GM23338 (cell line): ENCODE results near the gene PCNT.

ENCODE experiments used
- CREB1 ChIP-seq: fragments of 250-450 bp; sonication (Bioruptor Pico); IDR thresholded peaks from 2 replicates; pipeline ENCODE4 v1.5.0; 2020; ENCODE audit warnings: low read depth, mild to moderate bottlenecking, moderate library complexity
- ETS1 ChIP-seq: IDR thresholded peaks from 2 replicates; pipeline ENCODE4 v1.6.1; 2016; ENCODE audit warnings: antibody characterized with exemption
- EZH2 ChIP-seq: fragments of 200-600 bp; sonication (generic); IDR thresholded peaks from one replicate; pipeline ENCODE4 v1.8.0; 2017; ENCODE audit warnings: antibody characterized with exemption, mild to moderate bottlenecking, low read depth; ENCODE audit not compliant: unreplicated experiment
- POLR2AphosphoS5 ChIP-seq: IDR thresholded peaks from 2 replicates; pipeline ENCODE4 v1.6.1; 2016; ENCODE audit warnings: antibody characterized with exemption, low read depth
- STAT1 ChIP-seq: IDR thresholded peaks from one replicate; pipeline ENCODE4 v1.6.1; 2016; ENCODE audit warnings: antibody characterized with exemption; ENCODE audit not compliant: unreplicated experiment
- ZNF114 ChIP-seq: fragments of 250-450 bp; sonication (Bioruptor Pico); IDR thresholded peaks from 2 replicates; pipeline ENCODE4 v1.5.0; 2020; ENCODE audit warnings: mild to moderate bottlenecking, moderate library complexity
- TF ChIP-seq, protein P1 (sequence below), 2 experiments: fragments of 200-600 bp in 1 of 2; sonication (generic) in 1 of 2; conservative IDR thresholded peaks; 2 replicates each; pipeline versions ENCODE4 v1.5.1 to v1.6.1; 2016 to 2017; ENCODE audit warnings: antibody characterized with exemption in 2 of 2, low read depth in 2 of 2, mild to moderate bottlenecking in 2 of 2, moderate library complexity in 1 of 2
- TF ChIP-seq, protein P2 (sequence below): IDR thresholded peaks from one replicate; pipeline ENCODE4 v1.6.1; 2018; ENCODE audit warnings: antibody characterized with exemption; ENCODE audit not compliant: unreplicated experiment

DNA sequence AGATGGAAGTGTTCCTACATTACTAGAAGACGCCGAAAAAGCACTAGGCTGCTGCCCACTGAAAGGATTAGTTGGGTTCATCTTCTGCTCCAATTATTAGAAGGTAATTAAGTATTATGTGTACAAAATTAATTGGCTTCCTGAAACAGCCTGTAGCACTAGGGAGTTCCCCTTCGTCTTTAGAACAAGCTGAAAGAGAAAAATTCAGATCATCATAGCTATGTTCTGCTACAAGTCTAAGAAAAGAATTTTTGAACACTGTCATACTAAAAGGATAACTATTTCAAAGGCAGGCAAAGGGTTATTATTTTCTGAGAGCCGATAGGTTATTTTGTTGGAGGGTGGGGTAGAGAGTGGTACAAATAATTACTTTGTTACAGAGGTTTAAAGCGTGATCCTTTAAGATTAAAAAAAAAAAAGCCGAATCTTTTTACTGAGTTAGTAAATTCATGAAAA, 38.7 kb upstream of the PCNT start, which contains the start of gene MCM3AP:
- TF ChIP-seq, protein P1, sequence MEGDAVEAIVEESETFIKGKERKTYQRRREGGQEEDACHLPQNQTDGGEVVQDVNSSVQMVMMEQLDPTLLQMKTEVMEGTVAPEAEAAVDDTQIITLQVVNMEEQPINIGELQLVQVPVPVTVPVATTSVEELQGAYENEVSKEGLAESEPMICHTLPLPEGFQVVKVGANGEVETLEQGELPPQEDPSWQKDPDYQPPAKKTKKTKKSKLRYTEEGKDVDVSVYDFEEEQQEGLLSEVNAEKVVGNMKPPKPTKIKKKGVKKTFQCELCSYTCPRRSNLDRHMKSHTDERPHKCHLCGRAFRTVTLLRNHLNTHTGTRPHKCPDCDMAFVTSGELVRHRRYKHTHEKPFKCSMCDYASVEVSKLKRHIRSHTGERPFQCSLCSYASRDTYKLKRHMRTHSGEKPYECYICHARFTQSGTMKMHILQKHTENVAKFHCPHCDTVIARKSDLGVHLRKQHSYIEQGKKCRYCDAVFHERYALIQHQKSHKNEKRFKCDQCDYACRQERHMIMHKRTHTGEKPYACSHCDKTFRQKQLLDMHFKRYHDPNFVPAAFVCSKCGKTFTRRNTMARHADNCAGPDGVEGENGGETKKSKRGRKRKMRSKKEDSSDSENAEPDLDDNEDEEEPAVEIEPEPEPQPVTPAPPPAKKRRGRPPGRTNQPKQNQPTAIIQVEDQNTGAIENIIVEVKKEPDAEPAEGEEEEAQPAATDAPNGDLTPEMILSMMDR (conservative IDR thresholded peaks at IDR 0.05; ENCODE audit: low read depth in 2 of 2): no peak
- TF ChIP-seq EZH2 (no peak), POLR2AphosphoS5 (no peak), ZNF114 (CRISPR knock-in tag) (no peak), ETS1 (no peak), STAT1 (no peak), CREB1 (no peak)
- TF ChIP-seq, protein P2, sequence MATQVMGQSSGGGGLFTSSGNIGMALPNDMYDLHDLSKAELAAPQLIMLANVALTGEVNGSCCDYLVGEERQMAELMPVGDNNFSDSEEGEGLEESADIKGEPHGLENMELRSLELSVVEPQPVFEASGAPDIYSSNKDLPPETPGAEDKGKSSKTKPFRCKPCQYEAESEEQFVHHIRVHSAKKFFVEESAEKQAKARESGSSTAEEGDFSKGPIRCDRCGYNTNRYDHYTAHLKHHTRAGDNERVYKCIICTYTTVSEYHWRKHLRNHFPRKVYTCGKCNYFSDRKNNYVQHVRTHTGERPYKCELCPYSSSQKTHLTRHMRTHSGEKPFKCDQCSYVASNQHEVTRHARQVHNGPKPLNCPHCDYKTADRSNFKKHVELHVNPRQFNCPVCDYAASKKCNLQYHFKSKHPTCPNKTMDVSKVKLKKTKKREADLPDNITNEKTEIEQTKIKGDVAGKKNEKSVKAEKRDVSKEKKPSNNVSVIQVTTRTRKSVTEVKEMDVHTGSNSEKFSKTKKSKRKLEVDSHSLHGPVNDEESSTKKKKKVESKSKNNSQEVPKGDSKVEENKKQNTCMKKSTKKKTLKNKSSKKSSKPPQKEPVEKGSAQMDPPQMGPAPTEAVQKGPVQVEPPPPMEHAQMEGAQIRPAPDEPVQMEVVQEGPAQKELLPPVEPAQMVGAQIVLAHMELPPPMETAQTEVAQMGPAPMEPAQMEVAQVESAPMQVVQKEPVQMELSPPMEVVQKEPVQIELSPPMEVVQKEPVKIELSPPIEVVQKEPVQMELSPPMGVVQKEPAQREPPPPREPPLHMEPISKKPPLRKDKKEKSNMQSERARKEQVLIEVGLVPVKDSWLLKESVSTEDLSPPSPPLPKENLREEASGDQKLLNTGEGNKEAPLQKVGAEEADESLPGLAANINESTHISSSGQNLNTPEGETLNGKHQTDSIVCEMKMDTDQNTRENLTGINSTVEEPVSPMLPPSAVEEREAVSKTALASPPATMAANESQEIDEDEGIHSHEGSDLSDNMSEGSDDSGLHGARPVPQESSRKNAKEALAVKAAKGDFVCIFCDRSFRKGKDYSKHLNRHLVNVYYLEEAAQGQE: no peak
